ENCODE measurements around the gene PROM1. TPM values are rescaled to one million over a fixed set of nuclear protein-coding genes. Genes with fewer than 3 reads are reported as not detected.

PROM1 gene
- total RNA-seq, 1 donor from 2014 or later = 7.2 TPM

DNA sequence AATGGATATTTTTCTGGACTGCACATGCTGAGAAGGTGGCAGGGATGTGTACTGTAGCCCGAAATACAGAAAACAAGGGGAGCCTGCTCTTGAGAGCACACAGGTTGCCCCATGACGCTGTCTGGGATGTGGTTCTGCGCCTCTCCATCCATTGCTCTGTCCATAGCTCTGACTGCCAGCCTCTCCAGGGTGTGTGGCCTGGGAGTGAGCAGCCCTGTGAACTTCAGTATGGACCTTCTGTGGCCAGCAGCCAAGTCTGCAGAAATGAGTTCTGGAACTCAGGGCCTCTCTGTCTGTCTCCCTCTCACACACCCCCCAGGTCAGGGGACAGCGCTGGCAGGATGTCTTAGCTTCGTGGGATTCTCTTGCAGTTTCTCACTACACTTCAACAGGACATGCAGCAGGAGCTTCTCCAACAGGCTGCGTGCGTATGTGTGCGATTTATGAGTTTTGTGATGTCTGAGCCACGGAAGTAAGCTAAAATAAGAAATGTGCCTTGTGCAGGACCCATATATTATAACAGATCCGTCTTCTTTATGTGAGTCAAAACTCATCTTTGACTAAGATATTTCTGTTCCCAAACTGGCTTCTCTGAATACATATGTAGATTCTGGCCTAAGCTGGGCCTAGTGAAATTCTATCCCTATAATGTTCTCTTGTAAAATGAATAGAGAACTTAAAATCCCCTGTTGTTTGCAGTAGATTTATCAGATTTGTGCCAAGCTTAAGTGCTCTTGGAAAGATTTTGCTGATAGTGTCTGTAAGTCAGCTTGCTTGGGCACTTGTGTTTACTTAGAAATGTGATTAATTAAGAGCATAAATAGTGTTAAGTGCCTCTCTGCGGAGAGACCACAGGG, 40.0 kb downstream of the PROM1 start:
- intact Hi-C loops (cut with DNase I) = no loop called here
- H3K36me3 ChIP-seq = no peaks in the 10 kb centered on the region
- no peaks in the 10 kb centered on the region for H3K9me3 ChIP-seq
- H3K4me1 ChIP-seq = no peaks in the 10 kb centered on the region
- H3K27me3 ChIP-seq = no peaks in the 10 kb centered on the region
- TF ChIP-seq, protein P1, sequence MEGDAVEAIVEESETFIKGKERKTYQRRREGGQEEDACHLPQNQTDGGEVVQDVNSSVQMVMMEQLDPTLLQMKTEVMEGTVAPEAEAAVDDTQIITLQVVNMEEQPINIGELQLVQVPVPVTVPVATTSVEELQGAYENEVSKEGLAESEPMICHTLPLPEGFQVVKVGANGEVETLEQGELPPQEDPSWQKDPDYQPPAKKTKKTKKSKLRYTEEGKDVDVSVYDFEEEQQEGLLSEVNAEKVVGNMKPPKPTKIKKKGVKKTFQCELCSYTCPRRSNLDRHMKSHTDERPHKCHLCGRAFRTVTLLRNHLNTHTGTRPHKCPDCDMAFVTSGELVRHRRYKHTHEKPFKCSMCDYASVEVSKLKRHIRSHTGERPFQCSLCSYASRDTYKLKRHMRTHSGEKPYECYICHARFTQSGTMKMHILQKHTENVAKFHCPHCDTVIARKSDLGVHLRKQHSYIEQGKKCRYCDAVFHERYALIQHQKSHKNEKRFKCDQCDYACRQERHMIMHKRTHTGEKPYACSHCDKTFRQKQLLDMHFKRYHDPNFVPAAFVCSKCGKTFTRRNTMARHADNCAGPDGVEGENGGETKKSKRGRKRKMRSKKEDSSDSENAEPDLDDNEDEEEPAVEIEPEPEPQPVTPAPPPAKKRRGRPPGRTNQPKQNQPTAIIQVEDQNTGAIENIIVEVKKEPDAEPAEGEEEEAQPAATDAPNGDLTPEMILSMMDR (IDR thresholded peaks at IDR 0.05) = no peak
- H3K27ac ChIP-seq = no peak overlapping the region
- H3K4me3 ChIP-seq = no peak overlapping the region
- no peak for DNase-seq (ENCODE audit: low spot score in 2 of 2)

- Histone ChIP-seq H3K27me3 (no peaks in the 10 kb centered on the region), H3K27ac (no peak overlapping the region), H3K36me3 (no peaks in the 10 kb centered on the region), H3K4me1 (no peaks in the 10 kb centered on the region), H3K9me3 (no peaks in the 10 kb centered on the region), H3K4me3 (no peak overlapping the region)
- TF ChIP-seq, protein P1 (IDR thresholded peaks at IDR 0.05) = no peak
- no peak for DNase-seq (ENCODE audit: low spot score in 2 of 2)
- intact Hi-C loops (cut with DNase I) = no loop called here
Measured at GRCh38 chr4:16039139-16039538, 44.7 kb downstream of the PROM1 start.

DNA sequence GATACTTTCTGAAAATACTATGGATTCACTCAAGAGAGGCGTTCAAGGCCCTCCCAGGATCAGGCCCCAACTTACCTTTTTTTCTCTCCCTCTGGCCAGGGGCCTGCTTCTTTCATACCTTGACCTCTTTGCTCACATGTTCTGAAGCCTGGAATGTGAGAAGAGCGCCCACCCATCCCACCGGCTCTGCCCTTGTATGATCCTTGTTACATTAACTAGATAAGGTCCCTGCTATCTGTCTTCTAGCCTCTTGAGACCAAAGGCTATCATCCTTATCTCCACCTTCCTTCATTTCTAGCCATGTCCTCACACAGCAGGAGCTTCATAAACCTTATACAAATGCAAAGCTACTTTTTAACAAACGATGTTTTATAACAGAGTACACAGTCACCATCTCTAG, 45.9 kb downstream of the PROM1 start:
- H3K4me3 ChIP-seq = no peak overlapping the region
- H3K36me3 ChIP-seq = no peaks in the 10 kb centered on the region
- intact Hi-C loops (cut with DNase I) = no loop called here
- H3K27ac ChIP-seq = no peak overlapping the region
- TF ChIP-seq, protein P1 (IDR thresholded peaks at IDR 0.05) = no peak
- H3K9me3 ChIP-seq = no peaks in the 10 kb centered on the region
- no peaks in the 10 kb centered on the region for H3K27me3 ChIP-seq
- H3K4me1 ChIP-seq = no peaks in the 10 kb centered on the region
- no peak for DNase-seq (ENCODE audit: low spot score in 2 of 2)

- DNase-seq (ENCODE audit: low spot score in 2 of 2) = no peak
- intact Hi-C loops (cut with DNase I) = loop anchor here (2.0 kb wide), 1 partner anchor 21 kb away; no protein-coding TSS in a partner anchor
- Histone ChIP-seq H3K4me1 (no peaks in the 10 kb centered on the region), H3K4me3 (no peak overlapping the region), H3K27me3 (no peaks in the 10 kb centered on the region), H3K9me3 (no peaks in the 10 kb centered on the region), H3K27ac (no peak overlapping the region), H3K36me3 (no peaks in the 10 kb centered on the region)
- TF ChIP-seq, protein P1 (IDR thresholded peaks at IDR 0.05) = no peak
Measured at GRCh38 chr4:16035843-16036242, 48.0 kb downstream of the PROM1 start.

DNA sequence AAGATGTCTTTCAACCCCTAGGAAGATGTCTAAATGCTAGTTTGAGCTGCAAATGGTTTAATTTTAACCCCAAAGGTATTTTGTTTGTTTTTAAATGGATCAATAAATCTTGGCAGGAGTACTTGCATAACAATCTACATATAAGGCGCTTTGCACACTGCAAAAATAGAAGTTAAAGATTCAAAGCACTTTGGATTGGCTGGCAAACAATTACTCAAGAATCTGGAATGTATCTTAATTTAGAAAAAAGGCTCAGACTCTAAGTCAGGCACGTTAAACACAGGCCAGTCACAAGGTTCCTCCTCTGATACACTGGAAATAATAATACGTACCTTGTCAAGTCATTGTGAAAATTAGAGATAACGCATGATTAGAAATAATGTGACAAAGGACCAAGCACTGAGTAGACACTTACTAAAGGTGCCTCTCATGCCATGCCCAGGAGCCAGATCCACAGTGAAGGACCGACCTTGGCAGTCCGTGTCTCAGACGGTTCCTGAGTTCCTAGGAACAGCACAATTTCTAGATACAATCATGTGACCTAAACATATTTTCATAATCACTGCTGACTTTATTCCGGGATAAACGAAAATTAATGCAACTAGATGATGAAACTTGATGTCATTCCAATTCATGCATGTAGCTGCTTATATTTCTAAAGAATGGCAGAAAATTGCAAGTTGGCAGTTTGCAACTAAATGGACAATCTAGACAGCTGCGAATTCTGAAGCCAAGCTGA, 49.6 kb downstream of the PROM1 start:
- H3K4me3 ChIP-seq = peak overlapping the region in 1 of 2 donors; percentile 32
- intact Hi-C loops (cut with DNase I) = loop anchor here (2.0 to 5.0 kb wide), 2 partner anchors 23 to 1413 kb away; no protein-coding TSS in a partner anchor
- H3K27ac ChIP-seq = peak overlapping the region; percentile 67 to 84
- no peaks in the 10 kb centered on the region for H3K27me3 ChIP-seq
- DNase-seq (ENCODE audit: low spot score in 2 of 2) = no peak
- H3K9me3 ChIP-seq = no peaks in the 10 kb centered on the region
- TF ChIP-seq, protein P1 (IDR thresholded peaks at IDR 0.05) = no peak
- H3K4me1 ChIP-seq = peaks cover 0 to 6% of the 10 kb centered on the region in 2 donors
- no peaks in the 10 kb centered on the region for H3K36me3 ChIP-seq

Measured in ascending aorta (tissue), 2 donors.